HG02759 (cell line): ENCODE measurements around the gene ELFN1.

Experiments
- ATAC-seq: cut with Tn5 transposase; IDR thresholded peaks from one replicate; pipeline ENCODE4 v1.9.1; 2021; ENCODE audit warnings: mild to moderate bottlenecking, moderate library complexity; ENCODE audit not compliant: unreplicated experiment

The ELFN1 gene

GRCh38 chr7:1642291-1642731 lies 27.8 kb upstream of the ELFN1 start:
- no peak for ATAC-seq

- ATAC-seq: no peak
Measured at GRCh38 chr7:1643270-1644092, 26.6 kb upstream of the ELFN1 start.

GRCh38 chr7:1644341-1645070 lies 25.6 kb upstream of the ELFN1 start:
- ATAC-seq: no peak

GRCh38 chr7:1645071-1645409 lies 25.0 kb upstream of the ELFN1 start:
- no peak for ATAC-seq

- ATAC-seq: no peak
Measured at GRCh38 chr7:1645476-1645875, 24.6 kb upstream of the ELFN1 start.

GRCh38 chr7:1646391-1646790 lies 23.7 kb upstream of the ELFN1 start:
- no peak for ATAC-seq

GRCh38 chr7:1646957-1647891 lies 22.9 kb upstream of the ELFN1 start:
- no peak for ATAC-seq

- no peak for ATAC-seq
Measured at GRCh38 chr7:1647961-1648672, 22.0 kb upstream of the ELFN1 start.

GRCh38 chr7:1649751-1650326 lies 20.2 kb upstream of the ELFN1 start:
- ATAC-seq: no peak

- ATAC-seq: no peak
Measured at GRCh38 chr7:1650363-1651030, 19.6 kb upstream of the ELFN1 start.

GRCh38 chr7:1651031-1651446 lies 19.0 kb upstream of the ELFN1 start:
- ATAC-seq: no peak

- no peak for ATAC-seq
Measured at GRCh38 chr7:1651891-1652290, 18.2 kb upstream of the ELFN1 start.

GRCh38 chr7:1653500-1653899 lies 16.6 kb upstream of the ELFN1 start:
- ATAC-seq: no peak

GRCh38 chr7:1654111-1654510 lies 16.0 kb upstream of the ELFN1 start:
- ATAC-seq: no peak

GRCh38 chr7:1654738-1655475 lies 15.2 kb upstream of the ELFN1 start:
- ATAC-seq: no peak

- no peak for ATAC-seq
Measured at GRCh38 chr7:1659696-1660095, 10.4 kb upstream of the ELFN1 start.

GRCh38 chr7:1661461-1661860 lies 8.6 kb upstream of the ELFN1 start:
- no peak for ATAC-seq

GRCh38 chr7:1662101-1662500 lies 8.0 kb upstream of the ELFN1 start:
- ATAC-seq: no peak

- no peak for ATAC-seq
Measured at GRCh38 chr7:1662767-1663166, 7.3 kb upstream of the ELFN1 start.
